DND-41 (cell line): Measurements from ENCODE around the gene OTUD7B.

ENCODE experiments used
- EZH2 ChIP-seq: IDR thresholded peaks from 3 replicates; pipeline ENCODE4 v1.6.1; 2012; ENCODE audit warnings: borderline replicate concordance, low read depth, mild to moderate bottlenecking, moderate library complexity, low read length, inconsistent platforms; ENCODE audit not compliant: severe bottlenecking
- TF ChIP-seq, protein P1 (sequence below): IDR thresholded peaks from 2 replicates; pipeline ENCODE4 v1.5.1; 2012; ENCODE audit warnings: borderline replicate concordance, low read length, moderate library complexity, mild to moderate bottlenecking; ENCODE audit not compliant: poor library complexity, severe bottlenecking; ENCODE audit errors: extremely low read depth

DNA sequence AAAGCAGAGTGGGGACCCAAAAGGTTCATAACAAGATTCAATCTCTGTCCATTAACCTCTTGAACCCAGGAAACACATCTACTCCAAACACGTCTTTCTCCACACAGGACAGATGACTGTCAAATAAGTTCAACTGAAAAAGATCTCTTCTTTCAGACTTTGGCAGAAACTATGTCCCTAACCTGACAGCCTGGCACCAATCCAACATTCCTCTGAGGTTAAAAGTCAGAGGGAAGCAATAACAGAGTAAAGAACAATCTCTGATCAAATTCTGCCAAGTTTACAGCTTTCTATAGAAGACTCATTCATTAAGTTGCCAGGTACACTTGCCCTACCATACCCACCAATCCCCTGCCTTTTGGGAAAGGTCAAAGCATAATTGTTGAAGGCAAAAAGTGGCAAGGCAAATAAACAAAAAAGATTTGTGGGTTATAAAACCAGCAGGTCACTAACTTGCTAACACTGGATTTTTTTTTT lies 31.9 kb downstream of the OTUD7B start:
- TF ChIP-seq, protein P1, sequence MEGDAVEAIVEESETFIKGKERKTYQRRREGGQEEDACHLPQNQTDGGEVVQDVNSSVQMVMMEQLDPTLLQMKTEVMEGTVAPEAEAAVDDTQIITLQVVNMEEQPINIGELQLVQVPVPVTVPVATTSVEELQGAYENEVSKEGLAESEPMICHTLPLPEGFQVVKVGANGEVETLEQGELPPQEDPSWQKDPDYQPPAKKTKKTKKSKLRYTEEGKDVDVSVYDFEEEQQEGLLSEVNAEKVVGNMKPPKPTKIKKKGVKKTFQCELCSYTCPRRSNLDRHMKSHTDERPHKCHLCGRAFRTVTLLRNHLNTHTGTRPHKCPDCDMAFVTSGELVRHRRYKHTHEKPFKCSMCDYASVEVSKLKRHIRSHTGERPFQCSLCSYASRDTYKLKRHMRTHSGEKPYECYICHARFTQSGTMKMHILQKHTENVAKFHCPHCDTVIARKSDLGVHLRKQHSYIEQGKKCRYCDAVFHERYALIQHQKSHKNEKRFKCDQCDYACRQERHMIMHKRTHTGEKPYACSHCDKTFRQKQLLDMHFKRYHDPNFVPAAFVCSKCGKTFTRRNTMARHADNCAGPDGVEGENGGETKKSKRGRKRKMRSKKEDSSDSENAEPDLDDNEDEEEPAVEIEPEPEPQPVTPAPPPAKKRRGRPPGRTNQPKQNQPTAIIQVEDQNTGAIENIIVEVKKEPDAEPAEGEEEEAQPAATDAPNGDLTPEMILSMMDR, result no peak
- no peak for TF ChIP-seq EZH2
